ENCODE measurements around the gene GPC6. TPM values are rescaled to one million over a fixed set of nuclear protein-coding genes. Genes with fewer than 3 reads are reported as not detected.

GPC6 gene
- total RNA-seq, 1 donor from 2014 or later = not detected

DNA sequence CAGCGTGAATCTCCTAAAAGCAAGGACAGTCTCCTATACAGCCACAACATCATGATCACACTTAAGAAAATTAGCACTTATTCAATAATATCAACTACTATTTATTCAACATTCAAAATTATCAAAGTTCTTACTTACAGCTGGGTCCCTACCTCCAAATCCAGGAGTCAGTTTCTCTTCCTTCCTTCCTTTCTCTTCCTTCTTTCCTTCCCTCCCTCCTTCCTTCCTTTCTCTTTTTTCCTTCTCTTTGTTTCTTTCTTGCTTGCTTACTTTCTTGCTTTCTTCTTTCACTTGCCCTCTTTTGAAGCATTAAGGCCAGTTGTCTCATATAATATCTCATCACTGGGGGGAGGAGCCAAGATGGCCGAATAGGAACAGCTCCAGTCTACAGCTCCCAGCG lies 1145.2 kb downstream of the GPC6 start:
- Mint-ChIP-seq H3K27ac (no peak overlapping the region), H3K4me3 (no peak overlapping the region), H3K27me3 (ENCODE audit: insufficient read depth) (peaks cover 5% of the 10 kb centered on the region), H3K4me1 (ENCODE audit: low read depth) (no peaks in the 10 kb centered on the region), H3K36me3 (ENCODE audit: low read depth) (no peaks in the 10 kb centered on the region), H3K9me3 (no peaks in the 10 kb centered on the region)
- DNase-seq (ENCODE audit: low spot score) = no peak
- intact Hi-C loops (cut with micrococcal nuclease) = no loop called here

DNA sequence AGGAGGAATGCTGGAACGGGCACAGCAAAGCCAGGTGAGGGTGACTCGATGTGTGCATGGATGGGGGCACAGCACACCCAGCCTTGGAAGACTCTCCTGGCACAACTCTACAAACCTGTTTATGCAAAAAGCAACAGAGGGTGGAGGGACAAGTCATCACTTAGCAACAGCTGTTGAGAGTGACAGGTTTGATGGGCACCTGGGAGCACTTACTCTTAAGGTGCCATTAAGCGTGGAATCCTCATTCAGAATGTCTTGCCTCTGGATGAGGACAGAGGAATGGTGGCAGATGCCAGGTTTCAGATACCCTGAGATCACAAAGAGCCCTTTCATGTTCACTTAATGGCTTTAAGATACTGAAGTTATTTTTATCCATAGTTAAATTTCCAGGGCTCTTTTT lies 1155.9 kb downstream of the GPC6 start:
- intact Hi-C loops (cut with micrococcal nuclease) = no loop called here
- H3K9me3 Mint-ChIP-seq = no peaks in the 10 kb centered on the region
- H3K27me3 Mint-ChIP-seq (ENCODE audit: insufficient read depth) = peaks cover 6% of the 10 kb centered on the region
- no peak overlapping the region for H3K27ac Mint-ChIP-seq
- no peaks in the 10 kb centered on the region for H3K4me1 Mint-ChIP-seq (ENCODE audit: low read depth)
- H3K4me3 Mint-ChIP-seq = no peak overlapping the region
- DNase-seq (ENCODE audit: low spot score) = no peak
- H3K36me3 Mint-ChIP-seq (ENCODE audit: low read depth) = no peaks in the 10 kb centered on the region

DNA sequence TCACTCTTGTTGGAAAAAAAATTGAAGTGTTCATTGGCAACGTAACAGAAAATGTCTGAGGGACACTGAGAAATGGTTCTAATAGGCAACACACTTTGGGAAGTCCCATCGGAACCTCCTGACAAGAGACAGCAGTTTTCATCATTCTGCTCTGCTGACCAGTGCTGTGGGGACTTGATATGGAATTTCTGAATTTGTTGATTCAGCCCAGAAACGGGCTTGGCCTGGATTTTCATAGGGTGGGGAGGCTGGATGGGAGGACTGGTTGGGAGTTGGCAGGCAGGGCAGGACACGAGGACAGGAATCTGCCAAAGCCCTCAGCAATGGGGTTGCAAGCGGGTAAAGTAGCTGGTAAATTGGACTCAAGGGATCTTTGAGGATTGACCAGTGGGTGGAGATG lies 1156.4 kb downstream of the GPC6 start:
- peaks cover 6% of the 10 kb centered on the region for H3K27me3 Mint-ChIP-seq (ENCODE audit: insufficient read depth)
- intact Hi-C loops (cut with micrococcal nuclease) = no loop called here
- H3K36me3 Mint-ChIP-seq (ENCODE audit: low read depth) = no peaks in the 10 kb centered on the region
- no peaks in the 10 kb centered on the region for H3K9me3 Mint-ChIP-seq
- no peaks in the 10 kb centered on the region for H3K4me1 Mint-ChIP-seq (ENCODE audit: low read depth)
- no peak overlapping the region for H3K4me3 Mint-ChIP-seq
- DNase-seq (ENCODE audit: low spot score) = no peak
- no peak overlapping the region for H3K27ac Mint-ChIP-seq

DNA sequence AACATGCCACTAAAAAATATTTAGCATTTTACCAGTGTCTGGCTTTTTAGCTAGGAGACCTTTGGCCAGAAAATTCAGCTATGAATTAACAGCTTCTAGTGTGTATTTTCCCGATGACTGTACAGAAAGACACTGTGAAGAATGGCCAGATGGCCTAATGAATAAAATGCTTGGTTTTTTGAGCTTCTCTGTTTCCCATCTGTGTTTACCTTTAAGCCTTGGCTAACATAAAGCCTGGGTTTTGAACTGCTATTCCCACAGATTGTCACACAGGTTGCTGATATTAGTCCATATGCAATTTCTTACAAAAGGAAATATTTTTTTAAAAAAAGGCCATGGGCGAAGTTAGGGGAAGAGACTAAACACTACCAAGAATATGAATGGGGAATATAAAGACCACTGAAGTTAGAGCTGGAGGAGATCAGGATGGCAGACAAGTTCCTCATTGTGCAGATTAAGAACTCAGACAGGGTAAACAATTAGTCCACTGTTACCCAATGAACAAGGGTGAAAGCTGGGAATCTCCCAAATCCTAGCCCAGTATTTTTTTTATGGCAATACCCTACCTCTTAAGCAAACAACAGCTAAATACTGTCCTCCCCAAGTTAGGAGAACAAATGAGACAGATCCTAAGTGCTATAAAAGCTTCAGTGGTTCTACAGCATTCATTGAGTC lies 1157.8 kb downstream of the GPC6 start:
- no peak overlapping the region for H3K27ac Mint-ChIP-seq
- intact Hi-C loops (cut with micrococcal nuclease) = no loop called here
- no peaks in the 10 kb centered on the region for H3K4me1 Mint-ChIP-seq (ENCODE audit: low read depth)
- no peak for DNase-seq (ENCODE audit: low spot score)
- H3K9me3 Mint-ChIP-seq = no peaks in the 10 kb centered on the region
- peaks cover 5% of the 10 kb centered on the region for H3K27me3 Mint-ChIP-seq (ENCODE audit: insufficient read depth)
- H3K36me3 Mint-ChIP-seq (ENCODE audit: low read depth) = no peaks in the 10 kb centered on the region
- H3K4me3 Mint-ChIP-seq = no peak overlapping the region

DNA sequence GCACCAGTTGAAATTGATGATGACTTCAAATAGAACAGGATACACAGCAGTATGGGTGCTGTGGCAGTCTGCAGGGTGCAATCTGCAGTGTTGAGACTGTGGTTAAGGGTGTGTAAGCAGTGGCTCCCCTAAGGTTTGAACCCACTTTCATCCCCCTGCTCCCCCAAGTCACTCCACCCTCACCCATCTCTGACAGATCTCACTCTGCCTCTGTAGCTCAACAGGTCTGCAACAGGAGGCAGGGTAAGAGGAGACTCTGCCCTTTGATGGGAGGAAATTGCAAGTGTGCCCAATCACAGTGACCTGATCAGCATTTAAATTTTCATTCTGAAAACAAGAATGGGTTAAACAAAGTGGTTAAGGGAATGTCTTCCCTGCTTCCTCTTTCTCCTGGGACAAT lies 1160.4 kb downstream of the GPC6 start:
- intact Hi-C loops (cut with micrococcal nuclease) = no loop called here
- Mint-ChIP-seq H3K9me3 (no peaks in the 10 kb centered on the region), H3K36me3 (ENCODE audit: low read depth) (no peaks in the 10 kb centered on the region), H3K27me3 (ENCODE audit: insufficient read depth) (peaks cover 4% of the 10 kb centered on the region), H3K4me1 (ENCODE audit: low read depth) (no peaks in the 10 kb centered on the region), H3K27ac (no peak overlapping the region), H3K4me3 (no peak overlapping the region)
- DNase-seq (ENCODE audit: low spot score) = no peak

DNA sequence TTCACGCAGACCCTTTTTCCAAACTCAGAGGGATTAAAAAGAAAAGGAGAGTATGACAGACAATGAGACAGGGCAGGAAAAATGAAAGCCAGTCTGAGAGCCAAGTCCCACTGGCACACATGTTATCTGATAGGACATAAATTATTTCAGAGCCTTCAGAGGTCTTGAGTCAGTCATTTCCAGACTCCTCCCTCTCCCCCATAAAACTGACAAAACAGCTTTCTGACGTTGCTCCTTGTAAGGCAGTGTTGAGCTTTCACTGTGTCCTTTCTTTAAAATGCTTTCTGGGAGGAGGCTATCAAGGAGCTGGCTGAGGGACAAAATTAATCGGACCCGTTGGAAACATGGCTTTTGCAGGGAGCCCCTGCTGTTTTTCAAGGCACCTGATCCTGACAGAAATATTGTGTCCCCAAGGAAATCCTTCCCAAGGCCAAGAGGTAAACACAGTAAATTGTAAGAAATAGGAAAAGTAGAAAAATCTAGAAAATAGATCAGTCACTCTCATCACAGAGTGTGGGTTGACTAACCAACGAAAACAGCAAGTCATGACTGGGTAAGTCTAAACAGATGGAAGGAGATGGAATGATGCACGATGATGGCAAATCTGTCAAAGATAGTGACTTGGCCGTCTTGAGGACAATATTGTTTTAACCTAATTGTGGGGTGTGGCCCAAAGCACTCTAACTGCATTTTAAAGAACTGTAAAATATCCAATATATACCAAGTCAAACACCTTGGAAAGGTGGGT lies 1163.2 kb downstream of the GPC6 start:
- H3K36me3 Mint-ChIP-seq (ENCODE audit: low read depth) = no peaks in the 10 kb centered on the region
- no peaks in the 10 kb centered on the region for H3K4me1 Mint-ChIP-seq (ENCODE audit: low read depth)
- no peaks in the 10 kb centered on the region for H3K27me3 Mint-ChIP-seq (ENCODE audit: insufficient read depth)
- H3K27ac Mint-ChIP-seq = no peak overlapping the region
- H3K4me3 Mint-ChIP-seq = no peak overlapping the region
- DNase-seq (ENCODE audit: low spot score) = no peak
- intact Hi-C loops (cut with micrococcal nuclease) = no loop called here
- no peaks in the 10 kb centered on the region for H3K9me3 Mint-ChIP-seq

DNA sequence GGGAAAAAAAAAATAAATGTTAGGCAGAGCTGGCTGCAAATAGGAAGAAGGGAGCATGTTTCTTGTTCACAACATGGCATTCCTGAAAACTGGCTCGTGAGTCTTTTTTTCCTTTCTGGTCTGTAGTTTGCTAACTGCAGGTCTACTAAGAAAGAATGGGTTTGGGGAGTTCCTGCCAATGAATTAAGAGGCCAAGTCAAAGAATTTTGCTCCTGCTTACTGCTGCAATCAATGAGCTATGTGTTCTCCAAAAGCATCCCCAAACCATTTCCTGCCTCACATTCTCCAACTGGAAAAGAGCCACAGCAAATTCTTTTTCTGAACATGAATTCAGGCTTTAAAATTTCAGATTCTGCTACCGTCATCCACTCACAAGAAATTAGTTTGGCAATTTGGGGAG lies 1164.3 kb downstream of the GPC6 start:
- Mint-ChIP-seq H3K9me3 (no peaks in the 10 kb centered on the region), H3K27ac (no peak overlapping the region), H3K4me1 (ENCODE audit: low read depth) (no peaks in the 10 kb centered on the region), H3K4me3 (no peak overlapping the region), H3K36me3 (ENCODE audit: low read depth) (no peaks in the 10 kb centered on the region), H3K27me3 (ENCODE audit: insufficient read depth) (no peaks in the 10 kb centered on the region)
- intact Hi-C loops (cut with micrococcal nuclease) = no loop called here
- DNase-seq (ENCODE audit: low spot score) = no peak

DNA sequence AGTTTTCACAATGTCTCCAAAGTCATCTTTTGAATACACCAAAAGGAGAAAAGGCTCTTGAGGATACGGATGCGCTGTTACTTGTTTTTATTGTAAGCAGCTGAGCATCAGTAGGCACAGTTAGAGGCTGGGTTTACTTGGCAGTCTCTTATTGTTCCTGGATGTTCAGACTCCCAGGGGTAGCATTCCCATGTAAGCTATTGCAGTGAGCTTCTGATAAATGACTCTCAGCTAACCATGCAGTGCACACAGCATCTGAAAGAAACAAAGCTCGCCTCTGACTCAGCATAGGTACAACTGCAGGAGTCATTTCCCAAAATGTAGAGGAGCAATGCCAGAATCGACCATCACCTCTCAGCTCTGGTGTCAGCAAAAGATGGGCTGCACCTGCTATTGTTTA lies 1168.1 kb downstream of the GPC6 start:
- intact Hi-C loops (cut with micrococcal nuclease) = no loop called here
- no peak for DNase-seq (ENCODE audit: low spot score)

DNA sequence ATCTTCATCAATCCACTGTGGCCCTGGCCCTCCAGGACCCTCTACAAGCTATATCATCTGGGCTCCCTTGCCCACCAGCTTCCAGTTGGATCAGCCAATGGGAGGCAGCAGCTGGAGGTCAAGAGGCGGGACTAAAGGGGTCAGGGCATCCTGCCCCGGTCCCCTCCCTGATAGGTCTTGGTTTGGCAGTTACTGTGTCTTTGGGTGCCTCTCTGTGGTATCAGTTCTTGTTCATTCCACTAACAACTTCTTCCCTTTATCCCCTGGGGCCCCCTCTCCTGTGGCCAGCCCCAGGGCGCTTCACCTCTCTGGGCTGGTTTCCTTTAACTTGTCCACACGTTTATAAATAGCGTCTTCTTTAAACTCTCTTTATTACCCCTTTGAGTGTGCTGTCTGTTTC lies 1169.3 kb downstream of the GPC6 start:
- Mint-ChIP-seq H3K4me1 (ENCODE audit: low read depth) (no peaks in the 10 kb centered on the region), H3K27me3 (ENCODE audit: insufficient read depth) (no peaks in the 10 kb centered on the region), H3K27ac (no peak overlapping the region), H3K4me3 (no peak overlapping the region), H3K36me3 (ENCODE audit: low read depth) (no peaks in the 10 kb centered on the region), H3K9me3 (no peaks in the 10 kb centered on the region)
- intact Hi-C loops (cut with micrococcal nuclease) = no loop called here
- DNase-seq (ENCODE audit: low spot score) = no peak

More for the DNA sequence above, 1168.1 kb downstream of the GPC6 start:
- H3K4me3 Mint-ChIP-seq = no peak overlapping the region
- no peaks in the 10 kb centered on the region for H3K36me3 Mint-ChIP-seq (ENCODE audit: low read depth)
- no peaks in the 10 kb centered on the region for H3K9me3 Mint-ChIP-seq
- H3K27ac Mint-ChIP-seq = no peak overlapping the region
- H3K4me1 Mint-ChIP-seq (ENCODE audit: low read depth) = no peaks in the 10 kb centered on the region
- no peaks in the 10 kb centered on the region for H3K27me3 Mint-ChIP-seq (ENCODE audit: insufficient read depth)

DNA sequence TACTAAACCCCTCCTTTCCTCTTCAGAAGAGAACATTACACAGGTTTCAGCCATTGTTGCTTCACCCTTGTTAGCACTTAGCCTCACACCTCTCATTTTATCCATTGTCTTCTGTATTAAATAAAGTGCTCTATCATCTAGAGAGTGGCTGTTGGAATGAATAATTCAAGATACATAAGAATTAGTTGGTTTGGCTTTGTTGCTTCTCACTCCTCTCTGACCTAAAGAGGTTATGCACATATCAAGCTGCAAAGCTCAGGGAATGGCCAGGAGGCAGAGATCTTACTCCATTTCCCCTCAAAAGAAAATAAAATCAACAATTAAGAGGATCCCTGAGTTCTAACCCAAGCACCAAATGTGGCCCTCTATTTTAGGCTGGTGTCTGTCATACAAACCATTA lies 1173.2 kb downstream of the GPC6 start:
- H3K27me3 Mint-ChIP-seq (ENCODE audit: insufficient read depth) = no peaks in the 10 kb centered on the region
- no peaks in the 10 kb centered on the region for H3K36me3 Mint-ChIP-seq (ENCODE audit: low read depth)
- H3K4me3 Mint-ChIP-seq = no peak overlapping the region
- no peaks in the 10 kb centered on the region for H3K4me1 Mint-ChIP-seq (ENCODE audit: low read depth)
- H3K9me3 Mint-ChIP-seq = no peaks in the 10 kb centered on the region
- intact Hi-C loops (cut with micrococcal nuclease) = no loop called here
- no peak overlapping the region for H3K27ac Mint-ChIP-seq
- no peak for DNase-seq (ENCODE audit: low spot score)

DNA sequence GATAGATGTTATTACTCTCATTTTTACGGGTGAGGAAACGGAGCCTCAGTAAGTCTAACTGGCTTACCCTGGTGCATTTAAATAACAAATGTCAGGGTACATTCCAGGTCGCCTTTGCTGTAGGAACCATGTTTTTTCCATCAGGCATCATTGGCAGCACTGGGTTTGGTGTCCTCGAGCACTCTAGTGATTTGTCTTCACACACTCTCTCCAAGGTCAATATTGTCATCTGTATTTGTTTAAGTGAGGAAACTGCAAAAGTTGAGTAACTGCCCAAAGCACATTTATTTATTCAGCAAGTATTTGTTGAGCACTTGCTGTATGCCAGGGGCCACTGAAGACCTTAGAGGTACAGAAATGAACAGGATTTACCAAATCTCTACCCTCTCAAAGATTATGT lies 1174.3 kb downstream of the GPC6 start:
- no peak for DNase-seq (ENCODE audit: low spot score)
- Mint-ChIP-seq H3K9me3 (no peaks in the 10 kb centered on the region), H3K27me3 (ENCODE audit: insufficient read depth) (no peaks in the 10 kb centered on the region), H3K4me3 (no peak overlapping the region), H3K27ac (no peak overlapping the region), H3K36me3 (ENCODE audit: low read depth) (no peaks in the 10 kb centered on the region), H3K4me1 (ENCODE audit: low read depth) (no peaks in the 10 kb centered on the region)
- intact Hi-C loops (cut with micrococcal nuclease) = no loop called here

DNA sequence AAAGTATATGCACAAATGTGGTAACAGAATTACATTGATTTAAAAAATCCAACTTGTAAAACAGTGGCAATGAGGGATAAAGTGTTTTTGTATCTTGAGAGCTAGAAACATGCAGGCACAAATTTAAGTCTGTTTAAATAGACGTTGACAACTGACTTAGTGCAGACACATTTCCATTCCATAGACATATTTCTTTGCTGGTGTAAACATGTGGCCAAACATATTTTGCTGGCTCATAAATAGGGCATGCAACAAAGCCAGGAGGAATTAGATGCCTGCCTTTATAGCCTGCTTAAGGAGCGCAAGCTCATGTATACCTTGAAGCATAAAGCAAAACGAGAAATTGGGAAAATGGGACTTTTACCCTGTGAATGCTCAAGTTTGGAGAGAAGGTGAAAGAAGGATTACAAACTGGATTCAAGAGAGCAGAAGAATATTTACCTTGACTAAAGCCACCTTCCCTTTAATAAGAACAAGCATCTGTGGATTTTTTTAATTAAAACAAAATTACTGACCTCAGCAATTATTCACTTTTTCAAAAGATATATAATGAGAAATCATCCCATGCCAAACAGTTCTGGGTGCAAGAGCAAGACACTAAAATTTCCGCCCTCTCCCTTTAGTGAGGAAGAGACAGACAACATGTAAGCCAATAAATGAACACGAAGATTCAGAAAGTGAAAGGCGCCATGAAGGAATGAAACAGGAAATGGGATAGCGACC lies 1181.9 kb downstream of the GPC6 start:
- no peak for DNase-seq (ENCODE audit: low spot score)
- intact Hi-C loops (cut with micrococcal nuclease) = no loop called here
- Mint-ChIP-seq H3K27ac (no peak overlapping the region), H3K4me1 (ENCODE audit: low read depth) (no peaks in the 10 kb centered on the region), H3K27me3 (ENCODE audit: insufficient read depth) (no peaks in the 10 kb centered on the region), H3K36me3 (ENCODE audit: low read depth) (no peaks in the 10 kb centered on the region), H3K9me3 (no peaks in the 10 kb centered on the region), H3K4me3 (no peak overlapping the region)

DNA sequence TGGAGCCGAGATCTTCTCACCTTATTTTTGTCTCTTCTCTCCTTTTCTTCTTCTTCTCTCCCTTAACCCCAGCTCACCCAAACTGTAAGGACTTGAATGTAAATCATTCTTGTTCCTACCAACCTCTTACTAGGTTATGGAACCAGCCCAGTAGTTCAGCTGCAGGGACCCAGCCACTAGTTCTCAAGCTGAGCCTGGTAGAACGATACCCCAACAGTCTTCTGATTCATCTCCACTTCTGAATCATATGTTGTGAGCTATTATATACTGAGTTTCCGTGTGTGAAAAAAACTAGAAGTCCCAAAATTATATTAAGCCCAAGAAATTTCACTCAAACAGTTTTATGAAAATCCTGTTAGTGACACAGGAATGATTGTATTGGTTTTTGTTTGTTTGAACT lies 1185.1 kb downstream of the GPC6 start:
- no peak overlapping the region for H3K4me3 Mint-ChIP-seq
- H3K27me3 Mint-ChIP-seq (ENCODE audit: insufficient read depth) = no peaks in the 10 kb centered on the region
- H3K36me3 Mint-ChIP-seq (ENCODE audit: low read depth) = no peaks in the 10 kb centered on the region
- no peak overlapping the region for H3K27ac Mint-ChIP-seq
- peaks cover 8% of the 10 kb centered on the region for H3K9me3 Mint-ChIP-seq
- DNase-seq (ENCODE audit: low spot score) = no peak
- no peaks in the 10 kb centered on the region for H3K4me1 Mint-ChIP-seq (ENCODE audit: low read depth)
- intact Hi-C loops (cut with micrococcal nuclease) = no loop called here
